AG04449 (cell line): ENCODE results near the gene KRTAP1-4.
"Not testable (repeated sequence)": the region's sequence is repeated elsewhere in the genome, so short reads cannot be mapped to it uniquely, and the experiment has no call there.

Experiments used
- CTCF ChIA-PET: fragments of 350-600 bp; formaldehyde crosslinking; extraction: SDS; loops from one replicate; lab custom pipeline; 2021; ENCODE audit warnings: antibody characterized with exemption; lab: Yijun Ruan, JAX
- POLR2A ChIA-PET: fragments of 400-600, 350-600 bp; formaldehyde crosslinking; extraction: SDS; loops from one replicate; lab custom pipeline; 2020; ENCODE audit warnings: antibody characterized with exemption, inconsistent platforms; lab: Yijun Ruan, JAX
- DNase-seq: peaks from one replicate; pipeline ENCODE4 v3.0.0-alpha.2; 2010; ENCODE audit warnings: low read depth, low spot score
- H3K4me3 ChIP-seq: 2 replicates; pipeline ENCODE4 v1.5.1; 2011; ENCODE audit warnings: low read depth, mild to moderate bottlenecking, control low read depth, low read length
- CTCF ChIP-seq: IDR thresholded peaks from one replicate; pipeline ENCODE4 v1.5.1; 2011; ENCODE audit warnings: mild to moderate bottlenecking, moderate library complexity, low read length, control low read depth, inconsistent platforms; ENCODE audit not compliant: insufficient read depth; ENCODE audit errors: missing control alignments

Gene KRTAP1-4

GRCh38 chr17:41009301-41009760, 20.7 kb downstream of the KRTAP1-4 start:
- no peak overlapping the region for H3K4me3 ChIP-seq
- CTCF ChIA-PET: interaction anchor here (0.8 kb wide), 1 partner anchor 11 kb away, joined by 3 read pairs; no protein-coding TSS in a partner anchor
- no peak for DNase-seq
- TF ChIP-seq CTCF: no peak
- POLR2A ChIA-PET: no interaction called here

DNA sequence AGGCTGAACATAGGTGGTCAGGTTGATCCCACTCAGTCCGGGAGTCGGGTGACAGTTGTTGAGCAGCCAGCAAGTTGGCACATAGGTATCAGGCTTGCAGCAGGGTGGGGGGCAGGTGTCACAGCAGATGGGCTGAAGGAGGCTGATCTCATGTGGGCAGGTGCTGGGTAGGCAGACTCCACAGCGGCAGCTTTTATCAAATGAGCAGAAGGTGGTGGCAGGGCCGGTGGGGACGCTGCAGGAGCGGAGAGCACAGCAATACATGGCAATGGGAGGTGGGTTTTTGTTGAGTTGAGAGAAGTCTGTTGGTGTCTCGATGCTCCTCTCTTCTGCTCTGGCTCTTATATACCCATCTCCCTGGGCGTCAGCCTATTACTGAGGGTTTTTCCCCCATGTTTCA, 21.2 kb downstream of the KRTAP1-4 start, which contains the start of gene KRTAP3-1:
TSS of gene KRTAP3-1 (minus strand) at position 318 of the 400 bp plus-strand sequence. CDS start at position 264, 54 bp downstream.
- no peak for DNase-seq
- TF ChIP-seq CTCF: no peak
- POLR2A ChIA-PET: no interaction called here
- CTCF ChIA-PET: interaction anchor here (1.2 kb wide), 1 partner anchor 9 kb away, joined by 5 read pairs; no protein-coding TSS in a partner anchor
- no peak within 1 kb of the TSS for H3K4me3 ChIP-seq

GRCh38 chr17:41004397-41004796, 25.6 kb downstream of the KRTAP1-4 start:
- no peak for TF ChIP-seq CTCF
- no peak overlapping the region for H3K4me3 ChIP-seq
- DNase-seq: no peak
- ChIA-PET CTCF (interaction anchor here (1.1 kb wide), 1 partner anchor 9 kb away, joined by 5 read pairs; no protein-coding TSS in a partner anchor), POLR2A (no interaction called here)

- TF ChIP-seq CTCF: no peak
- CTCF ChIA-PET: interaction anchor here (1.1 kb wide), 1 partner anchor 9 kb away, joined by 5 read pairs; no protein-coding TSS in a partner anchor
- no peak overlapping the region for H3K4me3 ChIP-seq
- DNase-seq: no peak
- POLR2A ChIA-PET: no interaction called here
Observed at GRCh38 chr17:41003926-41004325, 26.1 kb downstream of the KRTAP1-4 start.

- TF ChIP-seq CTCF: no peak
- DNase-seq: no peak
- POLR2A ChIA-PET: no interaction called here
- CTCF ChIA-PET: no interaction called here
- H3K4me3 ChIP-seq: no peak overlapping the region
Observed at GRCh38 chr17:41002814-41003213, 27.2 kb downstream of the KRTAP1-4 start.

- no peak for DNase-seq
- TF ChIP-seq CTCF: no peak
- no peak overlapping the region for H3K4me3 ChIP-seq
- ChIA-PET POLR2A (no interaction called here), CTCF (no interaction called here)
Observed at GRCh38 chr17:41001795-41002194, 28.2 kb downstream of the KRTAP1-4 start.

DNA sequence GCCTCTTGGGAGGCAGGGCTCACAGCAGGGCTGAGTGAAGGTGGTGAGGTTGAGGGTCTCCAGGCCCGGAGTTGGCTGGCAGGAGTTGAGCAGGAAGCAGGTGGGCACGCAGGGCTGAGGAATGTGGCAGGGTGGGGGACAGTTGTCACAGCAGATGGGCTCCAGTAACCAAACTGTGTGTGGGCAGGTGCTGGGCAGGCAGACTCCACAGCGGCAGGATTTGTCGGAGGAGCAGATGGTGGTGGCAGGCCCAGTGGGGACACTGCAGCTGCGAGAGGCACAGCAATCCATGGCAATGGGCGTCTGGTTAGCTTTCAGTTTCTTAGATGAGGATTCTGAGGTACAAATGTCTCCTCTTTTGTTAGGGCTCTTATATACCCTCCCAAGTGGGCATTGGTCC, 30.4 kb downstream of the KRTAP1-4 start, which contains the start of gene KRTAP3-2:
TSS of gene KRTAP3-2 (minus strand) at position 344 of the 400 bp plus-strand sequence. CDS start at position 291, 53 bp downstream.
- POLR2A ChIA-PET, DNase-seq, H3K4me3 ChIP-seq, CTCF ChIA-PET: not testable (repeated sequence)
